SW480 (cell line): Measurements from ENCODE around the gene TIPARP.

ENCODE experiments used
- DNase-seq: peaks from one replicate; pipeline ENCODE4 v3.0.0-alpha.2; 2016; ENCODE audit warnings: low spot score

Gene TIPARP

GRCh38 chr3:156674046-156674910 lies at the start of gene TIPARP:
TIPARP (plus strand) TSS chr3:156674590; CDS start chr3:156677698, 3,108 bp downstream.
- peak; percentile 98 for DNase-seq

GRCh38 chr3:156626104-156626503 lies 48.3 kb upstream of the TIPARP start:
- peak; percentile 89 for DNase-seq

GRCh38 chr3:156627946-156628569 lies 46.3 kb upstream of the TIPARP start:
- DNase-seq = peak; percentile 63

- no peak for DNase-seq
Observed at GRCh38 chr3:156628836-156629618, 45.4 kb upstream of the TIPARP start.

GRCh38 chr3:156630081-156630772 lies 44.2 kb upstream of the TIPARP start:
- peak; percentile 81 for DNase-seq

- no peak for DNase-seq
Observed at GRCh38 chr3:156630773-156631093, 43.7 kb upstream of the TIPARP start.

GRCh38 chr3:156631323-156631722 lies 43.1 kb upstream of the TIPARP start:
- no peak for DNase-seq

- DNase-seq = no peak
Observed at GRCh38 chr3:156632601-156633000, 41.8 kb upstream of the TIPARP start.

GRCh38 chr3:156633335-156633734 lies 41.1 kb upstream of the TIPARP start:
- DNase-seq = no peak

- DNase-seq = no peak
Observed at GRCh38 chr3:156635034-156635433, 39.4 kb upstream of the TIPARP start.

GRCh38 chr3:156635973-156636372 lies 38.4 kb upstream of the TIPARP start:
- no peak for DNase-seq

GRCh38 chr3:156637480-156638022 lies 36.8 kb upstream of the TIPARP start:
- DNase-seq = no peak

GRCh38 chr3:156638271-156638670 lies 36.1 kb upstream of the TIPARP start:
- no peak for DNase-seq

GRCh38 chr3:156639414-156640023 lies 34.9 kb upstream of the TIPARP start:
- no peak for DNase-seq

- no peak for DNase-seq
Observed at GRCh38 chr3:156641618-156641975, 32.8 kb upstream of the TIPARP start.

- DNase-seq = no peak
Observed at GRCh38 chr3:156642750-156643728, 31.4 kb upstream of the TIPARP start.

GRCh38 chr3:156643729-156644389 lies 30.5 kb upstream of the TIPARP start:
- no peak for DNase-seq

- no peak for DNase-seq
Observed at GRCh38 chr3:156644958-156645357, 29.4 kb upstream of the TIPARP start.

GRCh38 chr3:156646958-156647357 lies 27.4 kb upstream of the TIPARP start:
- no peak for DNase-seq

- DNase-seq = no peak
Observed at GRCh38 chr3:156648086-156648485, 26.3 kb upstream of the TIPARP start.
